Measurements from ENCODE around the gene MED16. TPM values are rescaled to one million over a fixed set of nuclear protein-coding genes. Genes with fewer than 3 reads are reported as not detected.

The MED16 gene
- total RNA-seq, 1 experiment from 2014 or later: 66.9 TPM

GRCh38 chr19:831407-832369, 61.3 kb downstream of the MED16 start:
- no peaks in the 10 kb centered on the region for H3K4me1 Mint-ChIP-seq
- no peaks in the 10 kb centered on the region for H3K36me3 Mint-ChIP-seq
- ChIA-PET POLR2A (no interaction called here), CTCF (interaction anchor here (1.0 kb wide), 1 partner anchor 62 kb away, joined by 6 read pairs; no protein-coding TSS in a partner anchor)
- DNase-seq (ENCODE audit: low spot score): no peak
- H3K27me3 Mint-ChIP-seq (ENCODE audit: low read depth): no peaks in the 10 kb centered on the region
- H3K4me3 Mint-ChIP-seq: no peak overlapping the region
- H3K9me3 Mint-ChIP-seq: no peaks in the 10 kb centered on the region
- H3K27ac Mint-ChIP-seq: no peak overlapping the region
- no peak for ATAC-seq
- TF ChIP-seq ZNF423 (CRISPR knock-in tag; IDR thresholded peaks at IDR 0.05) (no peak), GTF2I (CRISPR knock-in tag; conservative IDR thresholded peaks at IDR 0.05) (0 out of 2 replicates have a peak, but pooled peaks have one; percentile 45), CDX4 (CRISPR knock-in tag; IDR thresholded peaks at IDR 0.05; ENCODE audit: borderline replicate concordance) (no peak), AR (CRISPR knock-in tag; IDR thresholded peaks at IDR 0.05) (no peak)

GRCh38 chr19:829129-829758, 63.7 kb downstream of the MED16 start:
- Mint-ChIP-seq H3K27ac (no peak overlapping the region), H3K4me3 (no peak overlapping the region), H3K27me3 (ENCODE audit: low read depth) (no peaks in the 10 kb centered on the region), H3K4me1 (no peaks in the 10 kb centered on the region), H3K9me3 (no peaks in the 10 kb centered on the region), H3K36me3 (no peaks in the 10 kb centered on the region)
- ATAC-seq (no peak), DNase-seq (ENCODE audit: low spot score) (no peak)
- CTCF ChIA-PET: no interaction called here
- TF ChIP-seq CDX4 (CRISPR knock-in tag; IDR thresholded peaks at IDR 0.05; ENCODE audit: borderline replicate concordance) (no peak), PRRX2 (CRISPR knock-in tag; IDR thresholded peaks at IDR 0.05) (no peak), USF2 (CRISPR knock-in tag; IDR thresholded peaks at IDR 0.05) (no peak), GABPB1 (CRISPR knock-in tag; IDR thresholded peaks at IDR 0.05) (no peak), ZNF121 (CRISPR knock-in tag; IDR thresholded peaks at IDR 0.05) (no peak), ZNF671 (CRISPR knock-in tag; IDR thresholded peaks at IDR 0.05) (no peak), MXD4 (CRISPR knock-in tag; IDR thresholded peaks at IDR 0.05; ENCODE audit: borderline replicate concordance) (no peak), TEAD4 (CRISPR knock-in tag; IDR thresholded peaks at IDR 0.05) (no peak), FOXJ3 (CRISPR knock-in tag; IDR thresholded peaks at IDR 0.05; ENCODE audit: borderline replicate concordance) (no peak)
- POLR2A ChIA-PET: no interaction called here

GRCh38 chr19:827710-828321, 65.2 kb downstream of the MED16 start, which contains the start of gene AZU1:
AZU1 (plus strand) TSS chr19:827837; CDS start chr19:827847, 10 bp downstream.
- H3K27ac Mint-ChIP-seq: no peak within 1 kb of the TSS
- POLR2A ChIA-PET: no interaction called here
- DNase-seq (ENCODE audit: low spot score): no peak
- CTCF ChIA-PET: no interaction called here
- no peaks in the 10 kb centered on the region for H3K36me3 Mint-ChIP-seq
- no peaks in the 10 kb centered on the region for H3K27me3 Mint-ChIP-seq (ENCODE audit: low read depth)
- no peaks in the 10 kb centered on the region for H3K9me3 Mint-ChIP-seq
- no peak within 1 kb of the TSS for H3K4me3 Mint-ChIP-seq
- H3K4me1 Mint-ChIP-seq: peaks cover 7% of the 10 kb centered on the region
- ATAC-seq: no peak; the same call in 1 of the 2 replicates
- TF ChIP-seq RORB (CRISPR knock-in tag; IDR thresholded peaks at IDR 0.05) (no peak), ATF1 (CRISPR knock-in tag; IDR thresholded peaks at IDR 0.05) (no peak), ELF4 (CRISPR knock-in tag; IDR thresholded peaks at IDR 0.05; ENCODE audit: low read depth) (no peak), SMAD4 (CRISPR knock-in tag; IDR thresholded peaks at IDR 0.05) (no peak), JAZF1 (CRISPR knock-in tag; IDR thresholded peaks at IDR 0.05) (no peak), CBFB (CRISPR knock-in tag; IDR thresholded peaks at IDR 0.05; ENCODE audit: low read depth) (no peak), GRHL2 (CRISPR knock-in tag; IDR thresholded peaks at IDR 0.05; ENCODE audit: insufficient replicate concordance, severe bottlenecking) (no peak)

Data from WTC11 (cell line).